Right cardiac atrium (tissue), 5 donors: ENCODE data around the gene MXRA8. TPM values are rescaled to one million over a fixed set of nuclear protein-coding genes. Genes with fewer than 3 reads are reported as not detected.
A peak's percentile ranks its signal among the peaks of the same experiment; 100 is the strongest.
"Not testable (repeated sequence)": the region's sequence is repeated elsewhere in the genome, so short reads cannot be mapped to it uniquely, and the experiment has no call there.

Experiments
- ATAC-seq, 2 donors: fragments of 200-7000 bp; cut with Tn5 transposase; one replicate each; pipeline versions ENCODE4 v1.8.0 to v1.9.1; 2020; ENCODE audit warnings: moderate library complexity in 2 of 2, mild to moderate bottlenecking in 1 of 2
- DNase-seq, 3 donors: peaks; one replicate each; pipeline ENCODE4 v3.0.0-alpha.2; 2020
- H3K27ac ChIP-seq: one replicate; pipeline ENCODE4 v1.5.1; 2013; ENCODE audit warnings: mild to moderate bottlenecking, low read length, control low read depth, moderate library complexity
- H3K27me3 ChIP-seq: one replicate; pipeline ENCODE4 v1.6.1; 2013; ENCODE audit not compliant: control insufficient read depth, insufficient read depth
- H3K4me1 ChIP-seq: one replicate; pipeline ENCODE4 v1.6.1; 2013; ENCODE audit warnings: low read length; ENCODE audit not compliant: control insufficient read depth, insufficient read depth
- H3K4me3 ChIP-seq: one replicate; pipeline ENCODE4 v1.5.1; 2013; ENCODE audit warnings: low read length, control low read depth
- H3K9me3 ChIP-seq: one replicate; pipeline ENCODE4 v1.6.1; 2013; ENCODE audit warnings: low read length; ENCODE audit not compliant: control insufficient read depth
- WGBS: extraction: QIAGEN DNeasy Blood & Tissue Kit; methylation state at CpG from one replicate; pipeline ENCODE4 v1.1.7; 2013; 5-methylcytosine and 5-hydroxymethylcytosine counted together
- intact Hi-C, 4 donors: fragments of 100-400 bp; cut with DNase I; formaldehyde crosslinking; loops; one replicate each; pipeline versions ENCODE4 v1.11.0 to v1.14.0; 2022 to 2023
- long read RNA-seq, 4 donors: library from polyadenylated mRNA; unstranded; transcript quantifications; one replicate each; pipeline ENCODE4 v2.0.0, GENCODE V29; 2020 to 2021
- polyA plus RNA-seq: library from polyadenylated mRNA; stranded (reverse); fragments of 200-250 nt; gene quantifications from one replicate; pipeline ENCODE4 v1.2.3, GENCODE V29; 2013
- total RNA-seq, 4 donors: library from RNA; stranded (reverse); fragmentation: NEBNext Ultra II Directional; extraction: Animal tissue kit (Norgen Biotek cat#: 25700); gene quantifications; one replicate each; pipeline ENCODE4 v1.2.1, GENCODE V29; 2021
- donor health status: healthy with polysubstance abuse.
- donor health status: DM: no; HTN: yes; CAD: no.
- donor health status: DM: no; HTN: no; CAD: no.
- donor health status: DM: no; HTN: yes; CAD: no; lungs with severe emphysema.
- donor health status: DM: yes; HTN: yes; CAD: no.

Gene MXRA8
- 10 to 100 TPM; 21.9 to 38.8 (median 36.3) TPM for total RNA-seq
- 39.5 TPM for polyA plus RNA-seq
- long read RNA-seq, donor 1, partial matches to known transcripts: 13 of 18 reads
- long read RNA-seq, donor 1, other reads (novel, unspliced or antisense): 4 of 18 reads
- long read RNA-seq, donor 2, partial matches to known transcripts: 19 of 20 reads
- long read RNA-seq, donor 2, other reads (novel, unspliced or antisense): 0 of 20 reads
- long read RNA-seq, donor 3, partial matches to known transcripts: 19 of 33 reads
- long read RNA-seq, donor 3, other reads (novel, unspliced or antisense): 12 of 33 reads
- long read RNA-seq, donor 4, partial matches to known transcripts: 4 of 8 reads
- long read RNA-seq, donor 4, other reads (novel, unspliced or antisense): 4 of 8 reads

GRCh38 chr1:1358433-1359271 is at the start of gene MXRA8:
Gene MXRA8, minus strand, starts transcription at chr1:1358555. Its CDS starts 51 bp downstream, at chr1:1358504.
- H3K27ac ChIP-seq: peak within 1 kb of the TSS; percentile 64
- WGBS: 28% methylated on average over 29 of the region's 29 CpGs
- intact Hi-C loops: no loop called here
- H3K4me1 ChIP-seq: peaks cover 6% of the 10 kb centered on the region
- DNase-seq (peak; percentile 88 to 95 (median 94)), ATAC-seq (peak; percentile 69 to 83)
- peak within 1 kb of the TSS; percentile 45 for H3K4me3 ChIP-seq
- no peaks in the 10 kb centered on the region for H3K9me3 ChIP-seq
- no peaks in the 10 kb centered on the region for H3K27me3 ChIP-seq

DNA sequence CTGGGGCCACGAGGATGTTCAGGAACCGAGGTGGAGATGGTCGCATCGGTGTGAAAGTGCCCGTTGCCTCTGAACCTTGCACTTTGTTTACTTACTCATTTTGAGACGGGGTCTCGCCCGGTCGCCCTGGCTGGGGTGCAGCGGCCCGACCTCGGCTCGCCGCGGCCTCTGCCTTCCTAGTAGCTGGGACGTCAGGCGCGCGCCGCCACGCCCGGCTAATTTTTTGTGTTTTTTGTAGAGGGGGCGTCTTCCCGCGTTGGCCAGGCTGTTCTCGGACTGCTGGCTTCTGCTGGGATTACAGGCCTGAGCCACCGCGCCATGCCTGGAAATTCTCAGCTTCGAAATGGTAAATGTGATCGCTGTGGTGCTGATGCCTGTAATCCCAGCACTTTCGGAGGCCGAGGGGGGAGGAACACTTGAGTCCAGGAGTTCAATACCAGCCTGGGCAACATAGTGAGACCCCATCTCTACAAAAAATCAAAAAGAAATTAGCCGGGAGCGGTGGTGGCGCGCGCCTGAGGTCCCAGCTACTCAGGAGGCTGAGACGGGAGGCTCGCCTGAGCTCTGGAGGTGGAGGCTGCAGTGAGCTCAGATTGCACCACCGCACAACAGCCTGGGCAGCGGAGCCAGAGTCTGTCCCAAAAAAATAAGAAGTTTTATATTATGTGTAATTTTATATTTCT is 49.4 kb upstream of the MXRA8 start:
- ATAC-seq: no peak
- Histone ChIP-seq H3K4me1 (peaks cover 7% of the 10 kb centered on the region), H3K27ac (peak overlapping the region; percentile 79), H3K4me3 (peak overlapping the region; percentile 94), H3K9me3 (no peaks in the 10 kb centered on the region), H3K27me3 (no peaks in the 10 kb centered on the region)
- intact Hi-C loops: no loop called here
- peak in 2 of 3 donors; percentile 63 to 66 for DNase-seq
- WGBS: 9% methylated on average over 41 of the region's 41 CpGs

DNA sequence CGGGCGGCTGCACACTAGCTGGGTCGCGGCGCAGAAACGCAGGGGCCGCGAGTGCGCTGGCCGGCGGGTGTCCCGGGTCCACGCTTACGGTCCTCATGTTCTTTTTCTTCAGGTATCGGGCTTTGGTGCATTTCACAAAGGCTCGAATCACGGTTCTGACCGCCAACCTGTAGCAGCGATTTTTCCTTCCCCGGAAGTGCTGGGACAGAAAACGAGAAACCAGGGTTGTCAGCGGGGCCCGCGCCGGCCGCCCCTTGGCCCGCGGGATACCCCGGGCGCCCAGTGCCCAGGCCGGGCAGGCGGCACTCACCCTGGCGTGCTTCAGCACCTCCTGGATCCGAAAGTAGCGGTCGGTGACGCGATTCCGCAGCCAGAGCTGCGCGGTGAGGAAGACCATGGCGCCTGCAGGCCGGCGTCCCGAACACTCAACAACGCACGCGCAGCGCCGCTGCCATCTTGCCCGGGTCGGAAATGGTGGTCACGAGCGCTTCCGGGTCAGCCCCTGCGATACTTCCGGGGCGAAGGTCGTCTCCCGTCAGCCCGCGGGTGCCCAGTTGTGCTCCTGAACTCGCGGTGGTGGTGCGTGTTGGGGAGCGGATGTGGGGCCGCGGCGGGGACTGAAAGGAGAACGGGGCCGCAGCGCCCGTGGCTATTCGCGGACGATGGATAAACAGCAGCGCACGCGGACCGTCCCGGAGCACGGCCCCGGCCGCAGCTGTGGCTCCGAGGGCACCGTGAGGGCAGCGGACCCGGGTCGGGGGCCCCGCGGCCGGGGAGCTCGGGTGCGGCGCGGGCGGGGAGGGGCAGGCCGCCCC is 48.7 kb upstream of the MXRA8 start, which contains the start of gene MRPL20:
Gene MRPL20, minus strand, starts transcription at position 473 of the 815 bp plus-strand sequence. Its CDS starts 76 bp downstream, at position 397.
- DNase-seq (peak; percentile 95 to 98 (median 98)), ATAC-seq (peak; percentile 96 to 97)
- H3K4me1 ChIP-seq: peaks cover 7% of the 10 kb centered on the region
- intact Hi-C loops: no loop called here
- H3K9me3 ChIP-seq: no peaks in the 10 kb centered on the region
- H3K27me3 ChIP-seq: no peaks in the 10 kb centered on the region
- H3K4me3 ChIP-seq: peak within 1 kb of the TSS; percentile 94
- peak within 1 kb of the TSS; percentile 79 for H3K27ac ChIP-seq
- under 1% methylated on average over 98 of the region's 98 CpGs for WGBS

- ATAC-seq (peak; percentile 3 to 20), DNase-seq (peak in 2 of 3 donors; percentile 46 to 48)
- H3K27me3 ChIP-seq: no peaks in the 10 kb centered on the region
- peaks cover 7% of the 10 kb centered on the region for H3K4me1 ChIP-seq
- peak overlapping the region; percentile 77 for H3K27ac ChIP-seq
- intact Hi-C loops: no loop called here
- peak overlapping the region; percentile 94 for H3K4me3 ChIP-seq
- WGBS: 41% methylated on average over 43 of the region's 43 CpGs
- no peaks in the 10 kb centered on the region for H3K9me3 ChIP-seq
Observed at GRCh38 chr1:1406101-1406820, 47.9 kb upstream of the MXRA8 start.

DNA sequence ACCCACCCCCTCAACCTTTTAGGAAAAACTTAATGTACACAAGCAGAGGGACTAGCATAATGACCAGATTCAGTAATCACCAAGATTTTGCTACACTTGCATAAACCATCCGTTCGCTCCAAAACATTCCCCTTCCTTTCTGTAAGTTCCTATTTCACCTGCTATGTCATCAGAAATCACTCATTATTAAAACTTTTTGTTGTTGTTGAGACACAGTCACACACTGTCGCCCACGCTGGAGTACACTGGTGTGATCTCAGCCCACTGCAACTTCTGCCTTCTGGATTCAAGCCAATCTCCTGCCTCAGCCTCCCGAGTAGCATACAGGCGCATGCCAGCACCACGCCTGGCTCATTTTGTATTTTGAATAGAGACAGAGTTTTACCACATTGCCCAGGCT is 45.3 kb upstream of the MXRA8 start:
- intact Hi-C loops: no loop called here
- DNase-seq (peak in 2 of 3 donors; percentile 23 to 37), ATAC-seq (no peak)
- H3K4me3 ChIP-seq: no peak overlapping the region
- WGBS: 81% methylated on average over 7 of the region's 7 CpGs
- H3K9me3 ChIP-seq: no peaks in the 10 kb centered on the region
- H3K27me3 ChIP-seq: no peaks in the 10 kb centered on the region
- no peak overlapping the region for H3K27ac ChIP-seq
- peaks cover 7% of the 10 kb centered on the region for H3K4me1 ChIP-seq

GRCh38 chr1:1402901-1403392 is 44.6 kb upstream of the MXRA8 start:
- H3K4me3 ChIP-seq, H3K4me1 ChIP-seq, H3K27ac ChIP-seq, H3K9me3 ChIP-seq, ATAC-seq, H3K27me3 ChIP-seq, intact Hi-C loops: not testable (repeated sequence)
- 87% methylated on average over 9 of the region's 9 CpGs for WGBS
- peak in 1 of 3 donors; percentile 17 for DNase-seq

- H3K4me3 ChIP-seq: no peak overlapping the region
- no peak overlapping the region for H3K27ac ChIP-seq
- 64% methylated on average over 20 of the region's 20 CpGs for WGBS
- peak in 2 of 3 donors; percentile 49 to 58 for DNase-seq
- intact Hi-C loops: no loop called here
- peaks cover 14% of the 10 kb centered on the region for H3K4me1 ChIP-seq
- H3K9me3 ChIP-seq: no peaks in the 10 kb centered on the region
- no peaks in the 10 kb centered on the region for H3K27me3 ChIP-seq
- ATAC-seq: no peak
Observed at GRCh38 chr1:1402072-1402900, 43.9 kb upstream of the MXRA8 start.

- DNase-seq (peak in 1 of 3 donors; percentile 52), ATAC-seq (no peak)
- WGBS: 86% methylated on average over 7 of the region's 7 CpGs
- Histone ChIP-seq H3K9me3 (no peaks in the 10 kb centered on the region), H3K4me3 (no peak overlapping the region), H3K27me3 (no peaks in the 10 kb centered on the region), H3K27ac (no peak overlapping the region), H3K4me1 (peaks cover 14% of the 10 kb centered on the region)
- intact Hi-C loops: no loop called here
Observed at GRCh38 chr1:1401457-1402010, 43.2 kb upstream of the MXRA8 start.
